H9 (cell line): Measurements from ENCODE around the gene MRRF. TPM values are rescaled to one million over a fixed set of nuclear protein-coding genes. Genes with fewer than 3 reads are reported as not detected.

Source experiments
- DNase-seq: peaks from one replicate; pipeline ENCODE4 v3.0.0-alpha.2; 2017
- H2AFZ ChIP-seq: one replicate; pipeline ENCODE4 v1.6.1; 2013; ENCODE audit warnings: mild to moderate bottlenecking, low read length, control low read depth, moderate library complexity
- H2AK5ac ChIP-seq: 2 replicates; pipeline ENCODE4 v1.6.1; 2013; ENCODE audit warnings: low read length, control low read depth, mixed read lengths; ENCODE audit not compliant: insufficient read length
- H2BK120ac ChIP-seq: one replicate; pipeline ENCODE4 v1.6.1; 2013; ENCODE audit warnings: low read depth, mild to moderate bottlenecking, low read length, control low read depth, inconsistent platforms; ENCODE audit not compliant: poor library complexity, severe bottlenecking
- H2BK12ac ChIP-seq: 2 replicates; pipeline ENCODE4 v1.6.1; 2013; ENCODE audit warnings: low read length, control low read depth, mixed read lengths, low read depth; ENCODE audit not compliant: insufficient read length
- H2BK15ac ChIP-seq: 2 replicates; pipeline ENCODE4 v1.6.1; 2013; ENCODE audit warnings: low read depth, low read length, control low read depth
- H2BK20ac ChIP-seq: one replicate; pipeline ENCODE4 v1.6.1; 2013; ENCODE audit warnings: low read depth, mild to moderate bottlenecking, low read length, control low read depth, inconsistent platforms; ENCODE audit not compliant: poor library complexity, severe bottlenecking
- H2BK5ac ChIP-seq: 2 replicates; pipeline ENCODE4 v1.6.1; 2013; ENCODE audit warnings: low read length, control low read depth, mixed read lengths; ENCODE audit not compliant: insufficient read length
- H3K14ac ChIP-seq: 2 replicates; pipeline ENCODE4 v1.6.1; 2013; ENCODE audit warnings: low read length, control low read depth; ENCODE audit not compliant: insufficient read depth
- H3K18ac ChIP-seq: 2 replicates; pipeline ENCODE4 v1.6.1; 2013; ENCODE audit warnings: low read depth, mild to moderate bottlenecking, mixed read lengths, low read length, control low read depth; ENCODE audit not compliant: insufficient read length
- H3K23ac ChIP-seq: 2 replicates; pipeline ENCODE4 v1.6.1; 2013; ENCODE audit warnings: low read length, control low read depth, mixed read lengths, low read depth; ENCODE audit not compliant: insufficient read length
- H3K23me2 ChIP-seq: 2 replicates; pipeline ENCODE4 v1.6.1; 2013; ENCODE audit warnings: low read depth, mild to moderate bottlenecking, mixed read lengths, low read length, control low read depth; ENCODE audit not compliant: insufficient read length, poor library complexity, severe bottlenecking
- H3K27ac ChIP-seq: 2 replicates; pipeline ENCODE4 v1.5.1; 2013; ENCODE audit warnings: low read length, control low read depth, mixed read lengths, low read depth; ENCODE audit not compliant: insufficient read length
- H3K27me3 ChIP-seq: 2 replicates; pipeline ENCODE4 v1.6.1; 2013; ENCODE audit warnings: low read length, control low read depth, inconsistent platforms; ENCODE audit not compliant: insufficient read depth
- H3K4ac ChIP-seq: 2 replicates; pipeline ENCODE4 v1.6.1; 2013; ENCODE audit warnings: low read depth, mild to moderate bottlenecking, control low read depth, inconsistent platforms, low read length, moderate library complexity
- H3K4me1 ChIP-seq: 2 replicates; pipeline ENCODE4 v1.6.1; 2013; ENCODE audit warnings: low read length, control low read depth, inconsistent platforms; ENCODE audit not compliant: insufficient read depth
- H3K4me2 ChIP-seq: 2 replicates; pipeline ENCODE4 v1.6.1; 2013; ENCODE audit warnings: low read length, control low read depth, mixed read lengths; ENCODE audit not compliant: insufficient read length, insufficient read depth
- H3K56ac ChIP-seq: 2 replicates; pipeline ENCODE4 v1.6.1; 2013; ENCODE audit warnings: low read depth, mild to moderate bottlenecking, mixed read lengths, low read length, control low read depth; ENCODE audit not compliant: insufficient read length
- H3K79me1 ChIP-seq: 2 replicates; pipeline ENCODE4 v1.6.1; 2013; ENCODE audit warnings: low read depth, mild to moderate bottlenecking, moderate library complexity, low read length, control low read depth, inconsistent platforms; ENCODE audit not compliant: insufficient read depth, poor library complexity, severe bottlenecking
- H3K79me2 ChIP-seq: 2 replicates; pipeline ENCODE4 v1.6.1; 2013; ENCODE audit warnings: low read length, control low read depth, inconsistent platforms; ENCODE audit not compliant: insufficient read depth
- H3K9ac ChIP-seq: 2 replicates; pipeline ENCODE4 v1.6.1; 2013; ENCODE audit warnings: low read length, control low read depth, mixed read lengths; ENCODE audit not compliant: insufficient read length; ENCODE audit errors: extremely low read depth
- H3K9me3 ChIP-seq: one replicate; pipeline ENCODE4 v1.6.1; 2013; ENCODE audit warnings: low read depth, low read length, inconsistent platforms; ENCODE audit not compliant: control insufficient read depth
- H3T11ph ChIP-seq: one replicate; pipeline ENCODE4 v1.6.1; 2013; ENCODE audit warnings: mild to moderate bottlenecking, low read length, control low read depth, inconsistent platforms
- H4K20me1 ChIP-seq: one replicate; pipeline ENCODE4 v1.6.1; 2013; ENCODE audit not compliant: control insufficient read depth, insufficient read length, insufficient read depth
- H4K5ac ChIP-seq: 2 replicates; pipeline ENCODE4 v1.6.1; 2013; ENCODE audit warnings: low read depth, mild to moderate bottlenecking, mixed read lengths, low read length, control low read depth; ENCODE audit not compliant: insufficient read length
- H4K8ac ChIP-seq: replicated peaks from 2 replicates; pipeline ENCODE4 v1.6.1; 2013; ENCODE audit warnings: low read length, control low read depth, mixed read lengths, low read depth; ENCODE audit not compliant: insufficient read length
- H4K91ac ChIP-seq: 2 replicates; pipeline ENCODE4 v1.6.1; 2013; ENCODE audit warnings: low read depth, mild to moderate bottlenecking, moderate library complexity, mixed read lengths, low read length, control low read depth; ENCODE audit not compliant: insufficient read length
- H3K27ac Mint-ChIP-seq, 3 experiments: 2 replicates in 2 of 3; 3 replicates in 1 of 3; pipeline ENCODE4 v1.8.0; 2020 to 2021; ENCODE audit warnings: mixed read lengths in 3 of 3, mild to moderate bottlenecking in 1 of 3, moderate library complexity in 1 of 3
- H3K27me3 Mint-ChIP-seq: 2 replicates; pipeline ENCODE4 v1.8.0; 2021; ENCODE audit warnings: low read depth, mild to moderate bottlenecking, moderate library complexity, mixed read lengths
- H3K36me3 Mint-ChIP-seq, 3 experiments: 2 replicates in 2 of 3; 3 replicates in 1 of 3; pipeline ENCODE4 v1.8.0; 2020 to 2021; ENCODE audit warnings: low read depth in 3 of 3, mixed read lengths in 3 of 3; ENCODE audit not compliant: insufficient read depth in 1 of 3
- H3K4me1 Mint-ChIP-seq, 2 experiments: 2 replicates each; pipeline ENCODE4 v1.8.0; 2020; ENCODE audit warnings: mixed read lengths in 2 of 2
- H3K4me3 Mint-ChIP-seq, 2 experiments: 2 replicates in 1 of 2; 3 replicates in 1 of 2; pipeline ENCODE4 v1.8.0; 2020 to 2021; ENCODE audit warnings: mild to moderate bottlenecking in 2 of 2, mixed read lengths in 2 of 2, moderate library complexity in 1 of 2
- H3K9me3 Mint-ChIP-seq, 2 experiments: 2 replicates in 1 of 2; 3 replicates in 1 of 2; pipeline ENCODE4 v1.8.0; 2020; ENCODE audit warnings: mild to moderate bottlenecking in 2 of 2, mixed read lengths in 2 of 2, moderate library complexity in 1 of 2
- CTCF ChIP-seq: fragments of 200-600 bp; sonication (generic); conservative IDR thresholded peaks from 3 replicates; pipeline ENCODE4 v1.8.0; 2021; ENCODE audit warnings: antibody characterized with exemption, mild to moderate bottlenecking
- WGBS: extraction: QIAGEN DNeasy Blood & Tissue Kit; methylation state at CpG from one replicate; pipeline ENCODE4 v1.1.7; 2013; ENCODE audit warnings: missing lambda C conversion rate, low lambda C conversion rate, mixed read lengths; ENCODE audit not compliant: insufficient read length; ENCODE audit errors: extremely low coverage; 5-methylcytosine and 5-hydroxymethylcytosine counted together
- total RNA-seq: library from RNA; stranded (reverse); gene quantifications from 2 replicates; pipeline ENCODE4 v1.2.1, GENCODE V29; 2021

The MRRF gene
- total RNA-seq, 1 experiment from 2014 or later: 33.7 TPM

- H3K9me3 ChIP-seq: no peaks in the 10 kb centered on the region
- Mint-ChIP-seq H3K4me3 (peak overlapping the region; percentile 45 to 82), H3K27ac (no peak overlapping the region), H3K4me1 (peaks cover 33 to 62% of the 10 kb centered on the region in 2 experiments), H3K36me3 (peaks cover 0 to 8% (median 3%) of the 10 kb centered on the region in 3 experiments; a peak in 4 of 7 replicates), H3K27me3 (peaks cover 100% of the 10 kb centered on the region), H3K9me3 (peaks cover 6 to 9% of the 10 kb centered on the region in 2 experiments)
- H2BK5ac ChIP-seq: no peak overlapping the region
- no peak overlapping the region for H3K4ac ChIP-seq
- WGBS: no CpG with 5 or more reads among the region's 27 CpGs
- H4K91ac ChIP-seq: no peak overlapping the region
- no peak overlapping the region for H2BK20ac ChIP-seq
- no peak overlapping the region for H3K18ac ChIP-seq
- no peak for TF ChIP-seq CTCF
- no peak overlapping the region for H2BK15ac ChIP-seq
- no peak overlapping the region for H2AK5ac ChIP-seq
- H3K27ac ChIP-seq: no peak overlapping the region
- H2BK12ac ChIP-seq: no peak overlapping the region
- H4K8ac ChIP-seq: no peak overlapping the region
- no peak overlapping the region for H3K23ac ChIP-seq
- H3K79me1 ChIP-seq: no peaks in the 10 kb centered on the region
- peaks cover 2% of the 10 kb centered on the region for H4K20me1 ChIP-seq
- H3K4me2 ChIP-seq: peak overlapping the region; percentile 48
- no peaks in the 10 kb centered on the region for H3K79me2 ChIP-seq
- peaks cover 94% of the 10 kb centered on the region for H3K27me3 ChIP-seq
- no peak overlapping the region for H2BK120ac ChIP-seq
- no peak overlapping the region for H2AFZ ChIP-seq
- no peak overlapping the region for H3T11ph ChIP-seq
- no peak overlapping the region for H3K56ac ChIP-seq
- peaks cover 15% of the 10 kb centered on the region for H3K23me2 ChIP-seq
- H3K14ac ChIP-seq: no peak overlapping the region
- H3K4me1 ChIP-seq: peaks cover 4% of the 10 kb centered on the region; the same call in 1 of the 2 replicates
- H4K5ac ChIP-seq: no peak overlapping the region
- H3K9ac ChIP-seq: no peak overlapping the region
- peak; percentile 64 for DNase-seq
These were observed 43.4 kb upstream of the MRRF start for GRCh38 chr9:122221183-122221811.
